HEK293 (cell line): ENCODE measurements around the gene STK32C.

Experiments
- ZNF311 ChIP-seq: fragments of 450-650 bp; formaldehyde crosslinking; IDR thresholded peaks from 2 replicates; pipeline ENCODE4 v1.5.1; 2017; ENCODE audit warnings: missing biosample characterization, missing genetic modification characterization, borderline replicate concordance
- ZNF416 ChIP-seq: fragments of 450-650 bp; formaldehyde crosslinking; IDR thresholded peaks from 2 replicates; pipeline ENCODE4 v1.5.1; 2016; ENCODE audit warnings: missing biosample characterization, missing genetic modification characterization
- TF ChIP-seq, protein P1 (sequence below): fragments of 450-650 bp; formaldehyde crosslinking; IDR thresholded peaks from 2 replicates; pipeline ENCODE4 v1.5.1; 2016; ENCODE audit warnings: missing biosample characterization, missing genetic modification characterization
- TF ChIP-seq, protein P2 (sequence below): fragments of 450-650 bp; formaldehyde crosslinking; IDR thresholded peaks from 2 replicates; pipeline ENCODE4 v1.5.1; 2016; ENCODE audit warnings: missing biosample characterization, missing genetic modification characterization
- TF ChIP-seq, protein P3 (sequence below): fragments of 450-650 bp; formaldehyde crosslinking; IDR thresholded peaks from 2 replicates; pipeline ENCODE4 v1.5.1; 2016; ENCODE audit warnings: missing biosample characterization, missing genetic modification characterization

DNA sequence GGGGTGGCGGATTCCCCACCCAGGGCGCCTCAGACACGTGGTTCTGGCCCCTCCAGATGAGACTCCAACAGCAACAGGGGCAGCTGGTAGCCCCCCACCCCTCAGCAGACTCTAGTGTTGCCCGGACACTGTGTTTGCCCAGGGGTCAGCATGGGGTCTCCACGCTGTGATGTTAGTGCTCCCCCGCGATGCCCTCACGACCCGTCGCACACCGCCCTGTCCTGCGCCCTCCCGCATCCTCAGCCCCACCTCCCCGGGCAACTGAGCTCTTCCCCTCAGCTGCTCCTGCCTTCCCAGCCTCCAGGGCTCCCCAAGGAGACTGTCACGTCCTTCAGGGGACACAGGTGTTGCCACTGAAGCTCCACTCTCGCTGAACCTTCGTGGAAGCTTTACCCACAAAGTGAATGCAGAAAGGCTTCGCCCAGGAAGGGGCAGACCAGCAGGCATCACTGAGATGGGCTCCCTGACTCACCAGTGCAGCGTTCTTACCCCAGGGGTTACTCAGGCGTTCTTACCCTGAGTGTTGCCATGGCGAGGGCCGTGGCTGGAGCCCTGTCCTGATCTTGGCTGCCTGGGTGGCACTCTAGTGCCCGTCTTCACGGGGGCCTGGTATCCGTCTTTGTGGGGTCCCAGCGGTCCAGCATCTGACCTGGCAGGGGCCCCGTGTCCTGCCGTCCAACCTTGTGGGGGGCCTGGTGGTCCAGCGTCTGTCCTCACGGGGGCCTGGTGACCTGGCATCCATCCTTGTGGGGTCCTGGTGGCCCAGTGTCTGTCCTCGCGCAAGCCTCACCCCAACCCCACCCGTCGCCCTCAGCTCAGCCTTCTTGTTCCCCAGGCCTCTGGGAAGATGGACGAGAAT is 106.4 kb downstream of the STK32C start:
- no peak for TF ChIP-seq ZNF311
- TF ChIP-seq, protein P1, sequence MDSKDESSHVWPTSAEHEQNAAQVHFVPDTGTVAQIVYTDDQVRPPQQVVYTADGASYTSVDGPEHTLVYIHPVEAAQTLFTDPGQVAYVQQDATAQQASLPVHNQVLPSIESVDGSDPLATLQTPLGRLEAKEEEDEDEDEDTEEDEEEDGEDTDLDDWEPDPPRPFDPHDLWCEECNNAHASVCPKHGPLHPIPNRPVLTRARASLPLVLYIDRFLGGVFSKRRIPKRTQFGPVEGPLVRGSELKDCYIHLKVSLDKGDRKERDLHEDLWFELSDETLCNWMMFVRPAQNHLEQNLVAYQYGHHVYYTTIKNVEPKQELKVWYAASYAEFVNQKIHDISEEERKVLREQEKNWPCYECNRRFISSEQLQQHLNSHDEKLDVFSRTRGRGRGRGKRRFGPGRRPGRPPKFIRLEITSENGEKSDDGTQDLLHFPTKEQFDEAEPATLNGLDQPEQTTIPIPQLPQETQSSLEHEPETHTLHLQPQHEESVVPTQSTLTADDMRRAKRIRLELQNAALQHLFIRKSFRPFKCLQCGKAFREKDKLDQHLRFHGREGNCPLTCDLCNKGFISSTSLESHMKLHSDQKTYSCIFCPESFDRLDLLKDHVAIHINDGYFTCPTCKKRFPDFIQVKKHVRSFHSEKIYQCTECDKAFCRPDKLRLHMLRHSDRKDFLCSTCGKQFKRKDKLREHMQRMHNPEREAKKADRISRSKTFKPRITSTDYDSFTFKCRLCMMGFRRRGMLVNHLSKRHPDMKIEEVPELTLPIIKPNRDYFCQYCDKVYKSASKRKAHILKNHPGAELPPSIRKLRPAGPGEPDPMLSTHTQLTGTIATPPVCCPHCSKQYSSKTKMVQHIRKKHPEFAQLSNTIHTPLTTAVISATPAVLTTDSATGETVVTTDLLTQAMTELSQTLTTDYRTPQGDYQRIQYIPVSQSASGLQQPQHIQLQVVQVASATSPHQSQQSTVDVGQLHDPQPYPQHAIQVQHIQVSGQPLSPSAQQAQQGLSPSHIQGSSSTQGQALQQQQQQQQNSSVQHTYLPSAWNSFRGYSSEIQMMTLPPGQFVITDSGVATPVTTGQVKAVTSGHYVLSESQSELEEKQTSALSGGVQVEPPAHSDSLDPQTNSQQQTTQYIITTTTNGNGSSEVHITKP (tag by site-specific recombination), result no peak
- TF ChIP-seq, protein P2, sequence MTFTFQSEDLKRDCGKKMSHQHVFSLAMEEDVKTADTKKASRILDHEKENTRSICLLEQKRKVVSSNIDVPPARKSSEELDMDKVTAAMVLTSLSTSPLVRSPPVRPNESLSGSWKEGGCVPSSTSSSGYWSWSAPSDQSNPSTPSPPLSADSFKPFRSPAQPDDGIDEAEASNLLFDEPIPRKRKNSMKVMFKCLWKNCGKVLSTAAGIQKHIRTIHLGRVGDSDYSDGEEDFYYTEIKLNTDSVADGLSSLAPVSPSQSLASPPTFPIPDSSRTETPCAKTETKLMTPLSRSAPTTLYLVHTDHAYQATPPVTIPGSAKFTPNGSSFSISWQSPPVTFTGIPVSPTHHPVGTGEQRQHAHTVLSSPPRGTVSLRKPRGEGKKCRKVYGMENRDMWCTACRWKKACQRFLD (tag by site-specific recombination), result no peak
- TF ChIP-seq, protein P3, sequence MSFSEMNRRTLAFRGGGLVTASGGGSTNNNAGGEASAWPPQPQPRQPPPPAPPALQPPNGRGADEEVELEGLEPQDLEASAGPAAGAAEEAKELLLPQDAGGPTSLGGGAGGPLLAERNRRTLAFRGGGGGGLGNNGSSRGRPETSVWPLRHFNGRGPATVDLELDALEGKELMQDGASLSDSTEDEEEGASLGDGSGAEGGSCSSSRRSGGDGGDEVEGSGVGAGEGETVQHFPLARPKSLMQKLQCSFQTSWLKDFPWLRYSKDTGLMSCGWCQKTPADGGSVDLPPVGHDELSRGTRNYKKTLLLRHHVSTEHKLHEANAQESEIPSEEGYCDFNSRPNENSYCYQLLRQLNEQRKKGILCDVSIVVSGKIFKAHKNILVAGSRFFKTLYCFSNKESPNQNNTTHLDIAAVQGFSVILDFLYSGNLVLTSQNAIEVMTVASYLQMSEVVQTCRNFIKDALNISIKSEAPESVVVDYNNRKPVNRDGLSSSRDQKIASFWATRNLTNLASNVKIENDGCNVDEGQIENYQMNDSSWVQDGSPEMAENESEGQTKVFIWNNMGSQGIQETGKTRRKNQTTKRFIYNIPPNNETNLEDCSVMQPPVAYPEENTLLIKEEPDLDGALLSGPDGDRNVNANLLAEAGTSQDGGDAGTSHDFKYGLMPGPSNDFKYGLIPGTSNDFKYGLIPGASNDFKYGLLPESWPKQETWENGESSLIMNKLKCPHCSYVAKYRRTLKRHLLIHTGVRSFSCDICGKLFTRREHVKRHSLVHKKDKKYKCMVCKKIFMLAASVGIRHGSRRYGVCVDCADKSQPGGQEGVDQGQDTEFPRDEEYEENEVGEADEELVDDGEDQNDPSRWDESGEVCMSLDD (tag by site-specific recombination), result no peak
- TF ChIP-seq ZNF416 (tag by site-specific recombination), result no peak
